Measurements from ENCODE around the gene FAM53C. TPM values are rescaled to one million over a fixed set of nuclear protein-coding genes. Genes with fewer than 3 reads are reported as not detected.

FAM53C gene
- total RNA-seq (2022) (32.6 and 33.3 TPM in 2 replicates), Bru-seq, nascent RNA (percentile 86 among the genes with signal in this experiment), BruChase-seq, experiment 1, labeled RNA remaining after a 2-hour chase (percentile 96 among the genes with signal in this experiment), BruChase-seq, experiment 2, labeled RNA remaining after a 6-hour chase (percentile 87 among the genes with signal in this experiment)
- long read RNA-seq, full-length matches to known transcripts: 16 of 40 reads
- long read RNA-seq, partial matches to known transcripts: 8 of 40 reads
- long read RNA-seq, other reads (novel, unspliced or antisense): 16 of 40 reads

- peak within 1 kb of the TSS; percentile 87 for H3K4me3 ChIP-seq (ENCODE audit: low read depth, low read length)
- H3K36me3 Mint-ChIP-seq (ENCODE audit: insufficient read depth, unreplicated experiment): peaks cover 30% of the 10 kb centered on the region
- H3K4me1 ChIP-seq: peaks cover 19% of the 10 kb centered on the region
- H3K27ac Mint-ChIP-seq (ENCODE audit: unreplicated experiment): peak within 1 kb of the TSS; percentile 100
- POLR2A ChIA-PET: interaction anchor here (0.5 to 1.7 kb wide), 9 partner anchors 15 to 205 kb away, joined by 3 to 34 read pairs (median 4); partner anchors contain the start of genes CDC23, EGR1, ETF1 and KDM3B
- H3K27me3 ChIP-seq (replicated peaks; ENCODE audit: control insufficient read depth, insufficient read depth, low read length): no peaks in the 10 kb centered on the region
- peak; percentile 92 to 98 for DNase-seq
- H3K9me3 ChIP-seq: no peaks in the 10 kb centered on the region
- H3K4me1 Mint-ChIP-seq (ENCODE audit: low read depth, unreplicated experiment): peaks cover 16% of the 10 kb centered on the region
- H3K27me3 Mint-ChIP-seq (ENCODE audit: insufficient read depth, unreplicated experiment): no peaks in the 10 kb centered on the region
- peak within 1 kb of the TSS; percentile 90 for H3K4me3 Mint-ChIP-seq (ENCODE audit: unreplicated experiment)
- BruUV-seq (replicated peaks): no TSS peak
- TF ChIP-seq CTCF (IDR thresholded peaks at IDR 0.05; ENCODE audit: insufficient read depth in 1 of 2, low read depth in 1 of 2, low read length in 1 of 2, severe bottlenecking in 1 of 2, unreplicated experiment in 1 of 2): no peak
- intact Hi-C loops (cut with micrococcal nuclease; ENCODE audit: unreplicated experiment): no loop called here
- H3K36me3 ChIP-seq (ENCODE audit: control insufficient read depth, insufficient read depth, low read length): peaks cover 4% of the 10 kb centered on the region; the same call in 1 of the 2 replicates
- H3K9me3 Mint-ChIP-seq (ENCODE audit: unreplicated experiment): no peaks in the 10 kb centered on the region
- CTCF ChIA-PET: interaction anchor here (0.6 to 3.3 kb wide), 3 partner anchors 15 to 51 kb away, joined by 3 to 54 read pairs (median 10); partner anchors contain the start of gene KDM3B
These were observed at the start of gene FAM53C for GRCh38 chr5:138337685-138338410. Gene FAM53C, plus strand, starts transcription at chr5:138338266. Its CDS starts 3,070 bp downstream, at chr5:138341336.

GRCh38 chr5:138289296-138289695, 48.8 kb upstream of the FAM53C start:
- Mint-ChIP-seq H3K27me3 (ENCODE audit: insufficient read depth, unreplicated experiment) (no peaks in the 10 kb centered on the region), H3K36me3 (ENCODE audit: insufficient read depth, unreplicated experiment) (peaks cover 6% of the 10 kb centered on the region), H3K27ac (ENCODE audit: unreplicated experiment) (no peak overlapping the region), H3K4me3 (ENCODE audit: unreplicated experiment) (no peak overlapping the region), H3K9me3 (ENCODE audit: unreplicated experiment) (no peaks in the 10 kb centered on the region), H3K4me1 (ENCODE audit: low read depth, unreplicated experiment) (no peaks in the 10 kb centered on the region)
- intact Hi-C loops (cut with micrococcal nuclease; ENCODE audit: unreplicated experiment): no loop called here
- POLR2A ChIA-PET: no interaction called here
- Histone ChIP-seq H3K9me3 (no peaks in the 10 kb centered on the region), H3K4me3 (ENCODE audit: low read depth, low read length) (no peak overlapping the region), H3K27me3 (replicated peaks; ENCODE audit: control insufficient read depth, insufficient read depth, low read length) (no peaks in the 10 kb centered on the region), H3K4me1 (no peaks in the 10 kb centered on the region), H3K36me3 (ENCODE audit: control insufficient read depth, insufficient read depth, low read length) (peaks cover 1% of the 10 kb centered on the region; the same call in 1 of the 2 replicates)
- no peak for DNase-seq
- no TSS peak for BruUV-seq (replicated peaks)
- CTCF ChIA-PET: no interaction called here
- TF ChIP-seq CTCF (IDR thresholded peaks at IDR 0.05; ENCODE audit: insufficient read depth in 1 of 2, low read depth in 1 of 2, low read length in 1 of 2, severe bottlenecking in 1 of 2, unreplicated experiment in 1 of 2): no peak

GRCh38 chr5:138303372-138303771, 34.7 kb upstream of the FAM53C start:
- intact Hi-C loops (cut with micrococcal nuclease; ENCODE audit: unreplicated experiment): no loop called here

More at GRCh38 chr5:138303372-138303771, 34.7 kb upstream of the FAM53C start:
- no peak overlapping the region for H3K27ac Mint-ChIP-seq (ENCODE audit: unreplicated experiment)
- POLR2A ChIA-PET: no interaction called here
- Histone ChIP-seq H3K4me3 (ENCODE audit: low read depth, low read length) (no peak overlapping the region), H3K4me1 (no peaks in the 10 kb centered on the region), H3K9me3 (no peaks in the 10 kb centered on the region), H3K36me3 (ENCODE audit: control insufficient read depth, insufficient read depth, low read length) (no peaks in the 10 kb centered on the region), H3K27me3 (replicated peaks; ENCODE audit: control insufficient read depth, insufficient read depth, low read length) (no peaks in the 10 kb centered on the region)
- H3K27me3 Mint-ChIP-seq (ENCODE audit: insufficient read depth, unreplicated experiment): no peaks in the 10 kb centered on the region
- H3K4me3 Mint-ChIP-seq (ENCODE audit: unreplicated experiment): no peak overlapping the region
- TF ChIP-seq CTCF (IDR thresholded peaks at IDR 0.05; ENCODE audit: insufficient read depth in 1 of 2, low read depth in 1 of 2, low read length in 1 of 2, severe bottlenecking in 1 of 2, unreplicated experiment in 1 of 2): no peak
- no peaks in the 10 kb centered on the region for H3K9me3 Mint-ChIP-seq (ENCODE audit: unreplicated experiment)
- no TSS peak for BruUV-seq (replicated peaks)
- H3K4me1 Mint-ChIP-seq (ENCODE audit: low read depth, unreplicated experiment): no peaks in the 10 kb centered on the region
- no peak for DNase-seq
- CTCF ChIA-PET: no interaction called here
- H3K36me3 Mint-ChIP-seq (ENCODE audit: insufficient read depth, unreplicated experiment): no peaks in the 10 kb centered on the region

Measured in Caco-2 (cell line).